OCI-LY7 (cell line): ENCODE results near the gene FOXD2. TPM values are rescaled to one million over a fixed set of nuclear protein-coding genes. Genes with fewer than 3 reads are reported as not detected.

Experiments
- BruUV-seq: library from RNA; stranded (reverse); fragments of 400-500 nt; replicated peaks from 2 replicates; lab custom pipeline; 2021; lab: Mats Ljungman, UMichigan
- CTCF ChIA-PET: fragments of 300-600 bp; sonication (Branson Sonifier 250); formaldehyde crosslinking; loops from one replicate; lab custom pipeline; 2022; ENCODE audit warnings: antibody characterized with exemption; ENCODE audit not compliant: unreplicated experiment; lab: Charles Lee
- POLR2A ChIA-PET: fragments of 300-600 bp; sonication (Branson Sonifier 250); formaldehyde crosslinking; loops from one replicate; lab custom pipeline; 2022; ENCODE audit warnings: antibody characterized with exemption; lab: Charles Lee
- DNase-seq: peaks from one replicate; pipeline ENCODE4 v3.0.0-alpha.2; 2015; ENCODE audit warnings: low spot score
- H2AFZ ChIP-seq: fragments of 200-600 bp; sonication (generic), shearing (Covaris generic); 2 replicates; pipeline ENCODE4 v1.6.1; 2014; ENCODE audit warnings: mild to moderate bottlenecking, antibody characterized with exemption, low read length, moderate library complexity
- H3K27ac ChIP-seq: fragments of 200-600 bp; sonication (generic); 2 replicates; pipeline ENCODE4 v1.5.1; 2014; ENCODE audit warnings: mixed run types, low read depth, mild to moderate bottlenecking, moderate library complexity, low read length, inconsistent platforms; ENCODE audit not compliant: poor library complexity, severe bottlenecking
- H3K36me3 ChIP-seq: fragments of 200-600 bp; sonication (generic); 2 replicates; pipeline ENCODE4 v1.6.1; 2014; ENCODE audit warnings: mild to moderate bottlenecking, antibody characterized with exemption, low read length, moderate library complexity, mixed read lengths; ENCODE audit not compliant: insufficient read depth
- H3K4me1 ChIP-seq: fragments of 200-600 bp; sonication (generic); 2 replicates; pipeline ENCODE4 v1.5.1; 2014; ENCODE audit warnings: mild to moderate bottlenecking, low read length; ENCODE audit not compliant: insufficient read depth, poor library complexity, severe bottlenecking
- H3K4me2 ChIP-seq: fragments of 200-600 bp; sonication (generic); 2 replicates; pipeline ENCODE4 v1.6.1; 2014; ENCODE audit warnings: mild to moderate bottlenecking, low read length
- H3K4me3 ChIP-seq: fragments of 200-600 bp; sonication (generic); 2 replicates; pipeline ENCODE4 v1.5.1; 2014; ENCODE audit warnings: mild to moderate bottlenecking, low read depth, low read length; ENCODE audit not compliant: poor library complexity, severe bottlenecking
- H3K79me2 ChIP-seq: fragments of 200-600 bp; sonication (generic); 2 replicates; pipeline ENCODE4 v1.6.1; 2016; ENCODE audit warnings: low read depth, mild to moderate bottlenecking, low read length, moderate library complexity, mixed read lengths; ENCODE audit not compliant: insufficient read depth
- H3K9me2 ChIP-seq: fragments of 200-600 bp; sonication (generic); 2 replicates; pipeline ENCODE4 v1.6.1; 2016; ENCODE audit warnings: mild to moderate bottlenecking, low read length, mixed read lengths; ENCODE audit not compliant: insufficient read depth
- H3K9me3 ChIP-seq: fragments of 200-600 bp; sonication (generic); 2 replicates; pipeline ENCODE4 v1.6.1; 2014; ENCODE audit warnings: mild to moderate bottlenecking, mixed run types, low read length, mixed read lengths
- H4K20me1 ChIP-seq: fragments of 200-600 bp; sonication (generic); 2 replicates; pipeline ENCODE4 v1.6.1; 2014; ENCODE audit warnings: mild to moderate bottlenecking, antibody characterized with exemption, low read length, moderate library complexity, mixed read lengths; ENCODE audit not compliant: insufficient read depth
- CTCF ChIP-seq: fragments of 200-600 bp; sonication (generic); conservative IDR thresholded peaks from 2 replicates; pipeline ENCODE4 v1.5.1; 2014; ENCODE audit warnings: mild to moderate bottlenecking, antibody characterized with exemption, low read length, moderate library complexity, mixed read lengths
- EZH2phosphoT487 ChIP-seq: fragments of 200-600 bp; sonication (generic); IDR thresholded peaks from 2 replicates; pipeline ENCODE4 v1.6.1; 2018; ENCODE audit warnings: low read depth, borderline replicate concordance, mild to moderate bottlenecking, mixed run types, antibody characterized with exemption, low read length, moderate library complexity, mixed read lengths
- intact Hi-C: fragments of 100-400 bp; cut with micrococcal nuclease; formaldehyde crosslinking; loops from one replicate; pipeline ENCODE4 v1.10.0; 2022; ENCODE audit not compliant: unreplicated experiment
- total RNA-seq, 2 experiments: library from RNA; depleted of rRNA in 1 of 2; stranded (reverse); fragments of >200 nt in 1 of 2; shearing (Covaris generic) in 1 of 2; gene quantifications; 2 replicates each; pipeline ENCODE4 v1.2.3, GENCODE V29; 2014 to 2022

The FOXD2 gene
- total RNA-seq, 2 experiments from 2014 or later = 0.49 to 0.76 TPM

GRCh38 chr1:47406966-47407365 lies 30.9 kb upstream of the FOXD2 start:
- intact Hi-C loops = no loop called here

GRCh38 chr1:47407481-47407880 lies 30.4 kb upstream of the FOXD2 start:
- Histone ChIP-seq H3K4me1 (peaks cover 42% of the 10 kb centered on the region), H3K36me3 (no peaks in the 10 kb centered on the region), H3K4me3 (no peak overlapping the region), H3K9me3 (no peaks in the 10 kb centered on the region), H4K20me1 (no peaks in the 10 kb centered on the region), H3K27ac (no peak overlapping the region), H3K9me2 (no peaks in the 10 kb centered on the region), H3K79me2 (no peaks in the 10 kb centered on the region), H2AFZ (no peak overlapping the region), H3K4me2 (no peak overlapping the region)
- TF ChIP-seq CTCF (no peak), EZH2phosphoT487 (no peak)
- POLR2A ChIA-PET = interaction anchor here (0.6 kb wide), 1 partner anchor 93 kb away, joined by 3 read pairs; the partner anchor contains the start of gene STIL
- DNase-seq = no peak
- CTCF ChIA-PET = interaction anchor here (1.5 kb wide), 1 partner anchor 30 kb away, joined by 4 read pairs; the partner anchor contains the start of gene FOXD2
- no TSS peak for BruUV-seq
- intact Hi-C loops = no loop called here

More at GRCh38 chr1:47406966-47407365, 30.9 kb upstream of the FOXD2 start:
- H3K79me2 ChIP-seq = no peaks in the 10 kb centered on the region
- no peaks in the 10 kb centered on the region for H3K36me3 ChIP-seq
- no peak overlapping the region for H3K4me3 ChIP-seq
- no peaks in the 10 kb centered on the region for H3K9me3 ChIP-seq
- CTCF ChIA-PET = interaction anchor here (1.5 kb wide), 1 partner anchor 31 kb away, joined by 4 read pairs; the partner anchor contains the start of gene FOXD2
- no TSS peak for BruUV-seq
- TF ChIP-seq EZH2phosphoT487 (no peak), CTCF (no peak)
- H3K9me2 ChIP-seq = no peaks in the 10 kb centered on the region
- H4K20me1 ChIP-seq = no peaks in the 10 kb centered on the region
- H2AFZ ChIP-seq = no peak overlapping the region
- POLR2A ChIA-PET = interaction anchor here (0.6 kb wide), 1 partner anchor 93 kb away, joined by 3 read pairs; the partner anchor contains the start of gene STIL
- peaks cover 48% of the 10 kb centered on the region for H3K4me1 ChIP-seq
- no peak overlapping the region for H3K27ac ChIP-seq
- no peak overlapping the region for H3K4me2 ChIP-seq
- no peak for DNase-seq

DNA sequence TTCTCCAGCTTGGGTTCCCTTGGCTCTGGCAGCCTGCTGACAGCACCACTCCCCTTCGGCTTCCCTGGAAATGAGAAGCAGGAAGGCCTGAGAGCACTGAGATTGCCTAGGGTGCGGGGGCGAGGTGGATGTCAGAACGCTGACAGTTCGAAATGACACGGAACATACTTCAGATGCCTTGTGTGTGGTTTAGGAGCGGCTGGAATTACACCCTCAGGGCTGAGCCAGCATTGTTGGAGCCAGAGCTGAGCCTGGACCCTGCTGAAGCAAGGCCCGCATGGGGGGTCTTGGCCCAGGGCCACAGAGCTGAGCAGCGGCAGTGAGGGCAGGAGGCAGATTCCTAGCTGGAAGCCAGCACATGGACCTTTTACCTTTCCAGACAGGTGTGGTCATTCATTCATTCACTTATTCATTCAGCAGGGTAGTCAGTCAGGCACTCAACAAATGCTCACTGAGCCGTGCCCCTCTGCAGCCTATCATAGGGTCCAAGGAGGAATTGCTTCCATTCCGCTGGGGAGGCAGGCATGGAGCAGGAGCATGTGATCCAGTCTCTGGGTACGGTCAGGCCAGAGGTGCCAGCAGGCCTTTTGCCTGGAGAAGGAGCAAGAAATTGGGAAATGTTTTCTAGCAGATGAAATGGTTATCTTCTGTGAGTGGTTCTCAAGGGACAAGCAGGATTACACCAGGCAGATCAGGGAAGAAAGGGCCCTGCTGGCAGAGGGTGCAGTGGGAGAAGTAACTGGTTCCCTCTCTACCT lies 28.4 kb upstream of the FOXD2 start:
- no TSS peak for BruUV-seq
- no peaks in the 10 kb centered on the region for H3K9me2 ChIP-seq
- H3K9me3 ChIP-seq = no peaks in the 10 kb centered on the region
- H3K79me2 ChIP-seq = no peaks in the 10 kb centered on the region
- H4K20me1 ChIP-seq = no peaks in the 10 kb centered on the region
- no peak overlapping the region for H3K4me2 ChIP-seq
- CTCF ChIA-PET = no interaction called here
- TF ChIP-seq CTCF (no peak), EZH2phosphoT487 (no peak)
- no peak overlapping the region for H3K27ac ChIP-seq
- H2AFZ ChIP-seq = no peak overlapping the region
- POLR2A ChIA-PET = no interaction called here
- no peak overlapping the region for H3K4me3 ChIP-seq
- H3K36me3 ChIP-seq = no peaks in the 10 kb centered on the region
- H3K4me1 ChIP-seq = peaks cover 31% of the 10 kb centered on the region
- intact Hi-C loops = no loop called here
- DNase-seq = no peak
